Measurements from ENCODE around the gene SMARCD2.

SMARCD2 gene

DNA sequence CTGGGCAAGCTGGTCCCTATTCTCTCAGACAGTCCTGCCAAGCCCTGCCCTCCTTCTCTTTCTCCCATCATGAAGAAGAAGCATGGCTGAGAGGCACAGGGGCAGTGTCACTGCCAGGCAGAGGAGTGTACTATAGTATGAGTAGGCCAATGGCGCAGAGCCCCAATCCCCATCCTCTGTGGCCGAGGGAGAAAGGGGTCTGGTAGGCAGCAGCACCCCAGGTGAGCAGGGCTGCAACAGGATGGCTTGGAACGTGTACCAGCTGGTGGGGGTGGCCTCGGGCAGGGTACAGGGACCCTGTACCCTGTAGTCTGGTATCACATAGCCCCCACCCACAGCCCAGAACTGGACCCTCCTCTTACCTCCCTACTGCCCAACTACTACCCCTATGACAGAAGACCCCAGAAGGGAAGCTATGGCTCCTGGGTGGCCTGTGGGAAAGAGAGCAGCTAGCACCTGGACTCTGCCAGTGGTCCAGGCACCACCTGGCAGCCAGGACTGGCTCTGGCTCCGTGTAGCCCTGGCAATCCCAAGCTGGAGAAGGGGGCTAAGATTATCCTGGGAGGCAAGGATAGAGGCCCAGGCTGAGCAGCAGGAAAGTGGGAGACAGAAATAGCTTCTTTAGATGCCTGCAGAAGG lies 4.4 kb downstream of the SMARCD2 start:
- Histone ChIP-seq H3K4me3 (ENCODE audit: low read length in 2 of 2) (peak overlapping the region; percentile 4 to 67), H3K27ac (ENCODE audit: low read length) (peak overlapping the region; percentile 95), H3K9me3 (ENCODE audit: control insufficient read depth in 2 of 2, low read length in 2 of 2) (no peaks in the 10 kb centered on the region), H3K27me3 (ENCODE audit: control insufficient read depth in 1 of 2, insufficient read depth in 2 of 2, low read length in 2 of 2) (no peaks in the 10 kb centered on the region), H3K4me1 (ENCODE audit: control insufficient read depth, insufficient read depth, low read length) (peaks cover 57% of the 10 kb centered on the region), H3K9ac (ENCODE audit: low read length in 2 of 2) (peak overlapping the region; percentile 70 to 83), H3K36me3 (ENCODE audit: control insufficient read depth in 2 of 2, insufficient read depth in 2 of 2, low read length in 2 of 2) (peaks cover 23 to 39% of the 10 kb centered on the region in 2 donors)

- Histone ChIP-seq H3K9ac (ENCODE audit: low read length in 2 of 2) (peak overlapping the region; percentile 70 to 83), H3K4me1 (ENCODE audit: control insufficient read depth, insufficient read depth, low read length) (peaks cover 57% of the 10 kb centered on the region), H3K4me3 (ENCODE audit: low read length in 2 of 2) (peak overlapping the region in 1 of 2 donors; percentile 67), H3K36me3 (ENCODE audit: control insufficient read depth in 2 of 2, insufficient read depth in 2 of 2, low read length in 2 of 2) (peaks cover 29 to 45% of the 10 kb centered on the region in 2 donors), H3K9me3 (ENCODE audit: control insufficient read depth in 2 of 2, low read length in 2 of 2) (no peaks in the 10 kb centered on the region), H3K27ac (ENCODE audit: low read length) (peak overlapping the region; percentile 95), H3K27me3 (ENCODE audit: control insufficient read depth in 1 of 2, insufficient read depth in 2 of 2, low read length in 2 of 2) (no peaks in the 10 kb centered on the region)
Measured at GRCh38 chr17:63837480-63837879, 5.0 kb downstream of the SMARCD2 start.

GRCh38 chr17:63836811-63837210 lies 5.7 kb downstream of the SMARCD2 start:
- peak overlapping the region; percentile 95 for H3K27ac ChIP-seq (ENCODE audit: low read length)
- no peak overlapping the region for H3K9ac ChIP-seq (ENCODE audit: low read length in 2 of 2)
- H3K4me3 ChIP-seq (ENCODE audit: low read length in 2 of 2): no peak overlapping the region
- H3K4me1 ChIP-seq (ENCODE audit: control insufficient read depth, insufficient read depth, low read length): peaks cover 53% of the 10 kb centered on the region
- no peaks in the 10 kb centered on the region for H3K27me3 ChIP-seq (ENCODE audit: control insufficient read depth in 1 of 2, insufficient read depth in 2 of 2, low read length in 2 of 2)
- H3K36me3 ChIP-seq (ENCODE audit: control insufficient read depth in 2 of 2, insufficient read depth in 2 of 2, low read length in 2 of 2): peaks cover 36 to 52% of the 10 kb centered on the region in 2 donors
- H3K9me3 ChIP-seq (ENCODE audit: control insufficient read depth in 2 of 2, low read length in 2 of 2): no peaks in the 10 kb centered on the region

GRCh38 chr17:63835167-63835720 lies 7.2 kb downstream of the SMARCD2 start:
- H3K9me3 ChIP-seq (ENCODE audit: control insufficient read depth in 2 of 2, low read length in 2 of 2): no peaks in the 10 kb centered on the region
- H3K27ac ChIP-seq (ENCODE audit: low read length): no peak overlapping the region
- H3K4me1 ChIP-seq (ENCODE audit: control insufficient read depth, insufficient read depth, low read length): peaks cover 38% of the 10 kb centered on the region
- H3K9ac ChIP-seq (ENCODE audit: low read length in 2 of 2): no peak overlapping the region
- no peaks in the 10 kb centered on the region for H3K27me3 ChIP-seq (ENCODE audit: control insufficient read depth in 1 of 2, insufficient read depth in 2 of 2, low read length in 2 of 2)
- no peak overlapping the region for H3K4me3 ChIP-seq (ENCODE audit: low read length in 2 of 2)
- peaks cover 50 to 67% of the 10 kb centered on the region in 2 donors for H3K36me3 ChIP-seq (ENCODE audit: control insufficient read depth in 2 of 2, insufficient read depth in 2 of 2, low read length in 2 of 2)

DNA sequence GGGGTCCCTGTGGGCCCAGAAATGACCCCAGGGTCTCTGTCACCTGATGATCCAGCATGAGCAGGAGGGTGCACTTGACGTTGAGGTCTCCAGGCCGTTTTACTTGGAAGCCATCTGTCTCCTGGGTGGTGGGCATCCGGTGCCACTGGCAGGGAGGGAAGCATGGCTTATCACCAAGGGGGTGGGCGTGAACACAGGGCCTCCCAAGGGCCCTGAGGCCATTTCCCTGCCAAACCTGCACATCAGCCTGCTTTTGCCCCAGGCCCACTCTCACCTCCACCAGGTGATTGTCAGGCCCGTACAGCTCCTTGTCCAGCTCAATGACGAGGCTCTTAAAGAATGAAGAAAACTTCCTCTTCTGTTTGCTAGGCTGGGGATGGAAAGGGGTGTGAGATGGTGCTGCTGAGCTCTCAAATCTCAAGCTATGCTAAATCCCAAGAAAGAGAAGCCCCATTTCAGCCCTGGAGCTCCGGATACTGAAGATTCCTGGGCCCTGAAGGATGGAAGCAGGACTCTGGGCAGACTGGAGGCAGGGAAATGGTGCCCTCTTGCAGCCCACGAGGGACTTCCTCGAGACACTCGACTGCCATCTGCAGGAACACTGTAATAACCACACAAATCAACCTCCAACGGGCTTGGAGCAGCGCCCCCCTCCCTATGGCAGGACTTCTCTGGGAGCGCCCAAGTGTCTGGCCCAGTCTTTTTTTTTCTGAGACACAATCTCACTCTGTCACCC lies 7.9 kb downstream of the SMARCD2 start:
- H3K4me1 ChIP-seq (ENCODE audit: control insufficient read depth, insufficient read depth, low read length): peaks cover 35% of the 10 kb centered on the region

GRCh38 chr17:63833741-63834373 lies 8.6 kb downstream of the SMARCD2 start:
- Histone ChIP-seq H3K27ac (ENCODE audit: low read length) (no peak overlapping the region), H3K4me1 (ENCODE audit: control insufficient read depth, insufficient read depth, low read length) (peaks cover 31% of the 10 kb centered on the region), H3K27me3 (ENCODE audit: control insufficient read depth in 1 of 2, insufficient read depth in 2 of 2, low read length in 2 of 2) (no peaks in the 10 kb centered on the region), H3K9me3 (ENCODE audit: control insufficient read depth in 2 of 2, low read length in 2 of 2) (no peaks in the 10 kb centered on the region), H3K4me3 (ENCODE audit: low read length in 2 of 2) (no peak overlapping the region), H3K9ac (ENCODE audit: low read length in 2 of 2) (no peak overlapping the region), H3K36me3 (ENCODE audit: control insufficient read depth in 2 of 2, insufficient read depth in 2 of 2, low read length in 2 of 2) (peaks cover 63 to 79% of the 10 kb centered on the region in 2 donors)

More for the DNA sequence above, 7.9 kb downstream of the SMARCD2 start:
- Histone ChIP-seq H3K36me3 (ENCODE audit: control insufficient read depth in 2 of 2, insufficient read depth in 2 of 2, low read length in 2 of 2) (peaks cover 57 to 73% of the 10 kb centered on the region in 2 donors), H3K9me3 (ENCODE audit: control insufficient read depth in 2 of 2, low read length in 2 of 2) (no peaks in the 10 kb centered on the region), H3K9ac (ENCODE audit: low read length in 2 of 2) (no peak overlapping the region), H3K27ac (ENCODE audit: low read length) (no peak overlapping the region), H3K27me3 (ENCODE audit: control insufficient read depth in 1 of 2, insufficient read depth in 2 of 2, low read length in 2 of 2) (no peaks in the 10 kb centered on the region), H3K4me3 (ENCODE audit: low read length in 2 of 2) (no peak overlapping the region)

GRCh38 chr17:63833026-63833740 lies 9.3 kb downstream of the SMARCD2 start:
- Histone ChIP-seq H3K4me3 (ENCODE audit: low read length in 2 of 2) (no peak overlapping the region), H3K27ac (ENCODE audit: low read length) (no peak overlapping the region), H3K27me3 (ENCODE audit: control insufficient read depth in 1 of 2, insufficient read depth in 2 of 2, low read length in 2 of 2) (no peaks in the 10 kb centered on the region), H3K4me1 (ENCODE audit: control insufficient read depth, insufficient read depth, low read length) (peaks cover 32% of the 10 kb centered on the region), H3K9ac (ENCODE audit: low read length in 2 of 2) (no peak overlapping the region), H3K36me3 (ENCODE audit: control insufficient read depth in 2 of 2, insufficient read depth in 2 of 2, low read length in 2 of 2) (peaks cover 63 to 79% of the 10 kb centered on the region in 2 donors), H3K9me3 (ENCODE audit: control insufficient read depth in 2 of 2, low read length in 2 of 2) (no peaks in the 10 kb centered on the region)

- Histone ChIP-seq H3K36me3 (ENCODE audit: control insufficient read depth in 2 of 2, insufficient read depth in 2 of 2, low read length in 2 of 2) (peaks cover 63 to 79% of the 10 kb centered on the region in 2 donors), H3K9ac (ENCODE audit: low read length in 2 of 2) (no peak overlapping the region), H3K27ac (ENCODE audit: low read length) (no peak overlapping the region), H3K27me3 (ENCODE audit: control insufficient read depth in 1 of 2, insufficient read depth in 2 of 2, low read length in 2 of 2) (no peaks in the 10 kb centered on the region), H3K4me3 (ENCODE audit: low read length in 2 of 2) (no peak overlapping the region), H3K4me1 (ENCODE audit: control insufficient read depth, insufficient read depth, low read length) (peaks cover 28% of the 10 kb centered on the region), H3K9me3 (ENCODE audit: control insufficient read depth in 2 of 2, low read length in 2 of 2) (no peaks in the 10 kb centered on the region)
Measured at GRCh38 chr17:63832455-63832854, 10.0 kb downstream of the SMARCD2 start.

- Histone ChIP-seq H3K36me3 (ENCODE audit: control insufficient read depth in 2 of 2, insufficient read depth in 2 of 2, low read length in 2 of 2) (peaks cover 63 to 76% of the 10 kb centered on the region in 2 donors), H3K4me1 (ENCODE audit: control insufficient read depth, insufficient read depth, low read length) (peaks cover 23% of the 10 kb centered on the region)
Measured at GRCh38 chr17:63832014-63832413, 10.5 kb downstream of the SMARCD2 start.

GRCh38 chr17:63831505-63831904 lies 11.0 kb downstream of the SMARCD2 start:
- H3K27me3 ChIP-seq (ENCODE audit: control insufficient read depth in 1 of 2, insufficient read depth in 2 of 2, low read length in 2 of 2): no peaks in the 10 kb centered on the region
- H3K9me3 ChIP-seq (ENCODE audit: control insufficient read depth in 2 of 2, low read length in 2 of 2): no peaks in the 10 kb centered on the region
- no peak overlapping the region for H3K4me3 ChIP-seq (ENCODE audit: low read length in 2 of 2)
- H3K9ac ChIP-seq (ENCODE audit: low read length in 2 of 2): no peak overlapping the region
- peaks cover 23% of the 10 kb centered on the region for H3K4me1 ChIP-seq (ENCODE audit: control insufficient read depth, insufficient read depth, low read length)
- H3K27ac ChIP-seq (ENCODE audit: low read length): no peak overlapping the region
- peaks cover 57 to 72% of the 10 kb centered on the region in 2 donors for H3K36me3 ChIP-seq (ENCODE audit: control insufficient read depth in 2 of 2, insufficient read depth in 2 of 2, low read length in 2 of 2)

More at GRCh38 chr17:63832014-63832413, 10.5 kb downstream of the SMARCD2 start:
- no peaks in the 10 kb centered on the region for H3K27me3 ChIP-seq (ENCODE audit: control insufficient read depth in 1 of 2, insufficient read depth in 2 of 2, low read length in 2 of 2)
- H3K9me3 ChIP-seq (ENCODE audit: control insufficient read depth in 2 of 2, low read length in 2 of 2): no peaks in the 10 kb centered on the region
- H3K4me3 ChIP-seq (ENCODE audit: low read length in 2 of 2): no peak overlapping the region
- H3K27ac ChIP-seq (ENCODE audit: low read length): no peak overlapping the region
- no peak overlapping the region for H3K9ac ChIP-seq (ENCODE audit: low read length in 2 of 2)

Data from stomach smooth muscle (tissue), 2 donors.